Activated T-helper 2 cell treated with anti-CD3 and anti-CD28 coated beads, Interferon-gamma antibody, Interleukin-2, Interleukin-4, amounts not matched to agents 10 μg/mL and 5 μg/mL and 100 μg/mL, durations not matched to agents 14 hours and 24 hours and 36 hours (primary cell): Measurements from ENCODE around the gene ST3GAL4. TPM values are rescaled to one million over a fixed set of nuclear protein-coding genes. Genes with fewer than 3 reads are reported as not detected.
"Not testable (repeated sequence)": the region's sequence is repeated elsewhere in the genome, so short reads cannot be mapped to it uniquely, and the experiment has no call there.

Experiments
- DNase-seq: peaks from one replicate; pipeline ENCODE4 v3.0.0; 2021; ENCODE audit warnings: low spot score
- H3K27ac Mint-ChIP-seq: one replicate; pipeline ENCODE4 v1.8.0; 2021; ENCODE audit warnings: mixed read lengths
- H3K27me3 Mint-ChIP-seq: one replicate; pipeline ENCODE4 v1.8.0; 2021; ENCODE audit warnings: low read depth, mixed read lengths
- H3K36me3 Mint-ChIP-seq: one replicate; pipeline ENCODE4 v1.8.0; 2021; ENCODE audit warnings: low read depth, mixed read lengths
- H3K4me1 Mint-ChIP-seq: one replicate; pipeline ENCODE4 v1.8.0; 2021; ENCODE audit warnings: low read depth, mixed read lengths
- H3K4me3 Mint-ChIP-seq: one replicate; pipeline ENCODE4 v1.8.0; 2021; ENCODE audit warnings: low read depth, mild to moderate bottlenecking, moderate library complexity, mixed read lengths
- H3K9me3 Mint-ChIP-seq: one replicate; pipeline ENCODE4 v1.8.0; 2021; ENCODE audit warnings: mixed read lengths
- intact Hi-C: fragments of 100-400 bp; cut with micrococcal nuclease; formaldehyde crosslinking; loops from one replicate; pipeline ENCODE4 v1.15.1; 2023
- total RNA-seq: library from RNA; stranded (reverse); gene quantifications from 2 replicates; pipeline ENCODE4 v1.2.3, GENCODE V29; 2022

Gene ST3GAL4
- total RNA-seq, 1 donor from 2014 or later, result 14.4 TPM

GRCh38 chr11:126394036-126394435 is 38.5 kb downstream of the ST3GAL4 start:
- Mint-ChIP-seq H3K27ac (no peak overlapping the region), H3K9me3 (no peaks in the 10 kb centered on the region), H3K27me3 (no peaks in the 10 kb centered on the region), H3K4me3 (no peak overlapping the region), H3K4me1 (peaks cover 3% of the 10 kb centered on the region), H3K36me3 (no peaks in the 10 kb centered on the region)
- DNase-seq, result no peak
- intact Hi-C loops, result no loop called here

- not testable (repeated sequence) for H3K27me3 Mint-ChIP-seq, H3K4me1 Mint-ChIP-seq
Observed at GRCh38 chr11:126394634-126395072, 39.2 kb downstream of the ST3GAL4 start.

GRCh38 chr11:126395784-126396183 is 40.3 kb downstream of the ST3GAL4 start:
- DNase-seq, H3K36me3 Mint-ChIP-seq, H3K4me1 Mint-ChIP-seq, H3K27me3 Mint-ChIP-seq, H3K9me3 Mint-ChIP-seq, intact Hi-C loops, H3K4me3 Mint-ChIP-seq, H3K27ac Mint-ChIP-seq: not testable (repeated sequence)

More at GRCh38 chr11:126394634-126395072, 39.2 kb downstream of the ST3GAL4 start:
- DNase-seq, intact Hi-C loops, H3K4me3 Mint-ChIP-seq, H3K27ac Mint-ChIP-seq, H3K9me3 Mint-ChIP-seq, H3K36me3 Mint-ChIP-seq: not testable (repeated sequence)

- intact Hi-C loops, H3K9me3 Mint-ChIP-seq, H3K27ac Mint-ChIP-seq: not testable (repeated sequence)
Observed at GRCh38 chr11:126396266-126396665, 40.8 kb downstream of the ST3GAL4 start.

GRCh38 chr11:126396965-126397364 is 41.5 kb downstream of the ST3GAL4 start:
- DNase-seq, result no peak
- H3K9me3 Mint-ChIP-seq, result no peaks in the 10 kb centered on the region
- H3K27me3 Mint-ChIP-seq, result no peaks in the 10 kb centered on the region
- no peak overlapping the region for H3K27ac Mint-ChIP-seq
- no peak overlapping the region for H3K4me3 Mint-ChIP-seq
- intact Hi-C loops, result no loop called here
- H3K36me3 Mint-ChIP-seq, result no peaks in the 10 kb centered on the region
- H3K4me1 Mint-ChIP-seq, result peaks cover 3% of the 10 kb centered on the region

More at GRCh38 chr11:126396266-126396665, 40.8 kb downstream of the ST3GAL4 start:
- not testable (repeated sequence) for DNase-seq, H3K36me3 Mint-ChIP-seq, H3K4me1 Mint-ChIP-seq, H3K27me3 Mint-ChIP-seq, H3K4me3 Mint-ChIP-seq

- H3K9me3 Mint-ChIP-seq, result no peaks in the 10 kb centered on the region
- H3K36me3 Mint-ChIP-seq, result no peaks in the 10 kb centered on the region
- no peak for DNase-seq
- intact Hi-C loops, result no loop called here
- no peaks in the 10 kb centered on the region for H3K27me3 Mint-ChIP-seq
- H3K4me1 Mint-ChIP-seq, result no peaks in the 10 kb centered on the region
- no peak overlapping the region for H3K4me3 Mint-ChIP-seq
- no peak overlapping the region for H3K27ac Mint-ChIP-seq
Observed at GRCh38 chr11:126398296-126398695, 42.8 kb downstream of the ST3GAL4 start.

GRCh38 chr11:126398721-126399120 is 43.2 kb downstream of the ST3GAL4 start:
- intact Hi-C loops, result no loop called here
- Mint-ChIP-seq H3K4me3 (no peak overlapping the region), H3K9me3 (no peaks in the 10 kb centered on the region), H3K36me3 (no peaks in the 10 kb centered on the region), H3K4me1 (no peaks in the 10 kb centered on the region), H3K27me3 (no peaks in the 10 kb centered on the region), H3K27ac (no peak overlapping the region)
- DNase-seq, result no peak

- peaks cover 3% of the 10 kb centered on the region for H3K4me1 Mint-ChIP-seq
Observed at GRCh38 chr11:126400019-126400418, 44.5 kb downstream of the ST3GAL4 start.

GRCh38 chr11:126400479-126400878 is 45.0 kb downstream of the ST3GAL4 start:
- intact Hi-C loops, result no loop called here
- Mint-ChIP-seq H3K9me3 (no peaks in the 10 kb centered on the region), H3K4me1 (peaks cover 3% of the 10 kb centered on the region), H3K36me3 (no peaks in the 10 kb centered on the region), H3K4me3 (no peak overlapping the region), H3K27me3 (no peaks in the 10 kb centered on the region), H3K27ac (no peak overlapping the region)
- no peak for DNase-seq

More at GRCh38 chr11:126400019-126400418, 44.5 kb downstream of the ST3GAL4 start:
- Mint-ChIP-seq H3K27ac (no peak overlapping the region), H3K27me3 (no peaks in the 10 kb centered on the region), H3K9me3 (no peaks in the 10 kb centered on the region), H3K36me3 (no peaks in the 10 kb centered on the region), H3K4me3 (no peak overlapping the region)
- intact Hi-C loops, result no loop called here
- DNase-seq, result no peak

- DNase-seq, result no peak
- no peak overlapping the region for H3K27ac Mint-ChIP-seq
- H3K4me3 Mint-ChIP-seq, result no peak overlapping the region
- H3K4me1 Mint-ChIP-seq, result peaks cover 3% of the 10 kb centered on the region
- H3K9me3 Mint-ChIP-seq, result no peaks in the 10 kb centered on the region
- H3K36me3 Mint-ChIP-seq, result no peaks in the 10 kb centered on the region
- intact Hi-C loops, result no loop called here
- no peaks in the 10 kb centered on the region for H3K27me3 Mint-ChIP-seq
Observed at GRCh38 chr11:126403022-126403581, 47.6 kb downstream of the ST3GAL4 start.

GRCh38 chr11:126403658-126404057 is 48.2 kb downstream of the ST3GAL4 start:
- Mint-ChIP-seq H3K9me3 (no peaks in the 10 kb centered on the region), H3K4me3 (no peak overlapping the region), H3K36me3 (no peaks in the 10 kb centered on the region), H3K27ac (no peak overlapping the region), H3K27me3 (no peaks in the 10 kb centered on the region), H3K4me1 (peaks cover 3% of the 10 kb centered on the region)
- DNase-seq, result no peak
- intact Hi-C loops, result no loop called here

GRCh38 chr11:126404367-126404766 is 48.9 kb downstream of the ST3GAL4 start:
- intact Hi-C loops, result no loop called here
- H3K27ac Mint-ChIP-seq, result no peak overlapping the region
- peaks cover 3% of the 10 kb centered on the region for H3K4me1 Mint-ChIP-seq
- no peaks in the 10 kb centered on the region for H3K36me3 Mint-ChIP-seq
- no peak for DNase-seq
- no peak overlapping the region for H3K4me3 Mint-ChIP-seq
- no peaks in the 10 kb centered on the region for H3K27me3 Mint-ChIP-seq
- H3K9me3 Mint-ChIP-seq, result no peaks in the 10 kb centered on the region

GRCh38 chr11:126405374-126405773 is 49.9 kb downstream of the ST3GAL4 start:
- DNase-seq, result no peak
- no peak overlapping the region for H3K27ac Mint-ChIP-seq
- H3K9me3 Mint-ChIP-seq, result no peaks in the 10 kb centered on the region
- no peak overlapping the region for H3K4me3 Mint-ChIP-seq
- H3K4me1 Mint-ChIP-seq, result peaks cover 3% of the 10 kb centered on the region
- H3K36me3 Mint-ChIP-seq, result no peaks in the 10 kb centered on the region
- no peaks in the 10 kb centered on the region for H3K27me3 Mint-ChIP-seq
- intact Hi-C loops, result no loop called here

- H3K4me1 Mint-ChIP-seq, result peaks cover 3% of the 10 kb centered on the region
- H3K9me3 Mint-ChIP-seq, result no peaks in the 10 kb centered on the region
- H3K27me3 Mint-ChIP-seq, result no peaks in the 10 kb centered on the region
- H3K4me3 Mint-ChIP-seq, result no peak overlapping the region
- intact Hi-C loops, result no loop called here
- H3K27ac Mint-ChIP-seq, result no peak overlapping the region
- no peak for DNase-seq
- no peaks in the 10 kb centered on the region for H3K36me3 Mint-ChIP-seq
Observed at GRCh38 chr11:126405906-126406305, 50.4 kb downstream of the ST3GAL4 start.
